GM18505 (cell line): ENCODE results near the gene NUP85.
"Not testable (repeated sequence)": the region's sequence is repeated elsewhere in the genome, so short reads cannot be mapped to it uniquely, and the experiment has no call there.

ENCODE experiments used
- ATAC-seq: cut with Tn5 transposase; IDR thresholded peaks from one replicate; pipeline ENCODE4 v1.9.1; 2021; ENCODE audit not compliant: unreplicated experiment
- POLR2A ChIP-seq: IDR thresholded peaks from 4 replicates; pipeline ENCODE4 v1.6.1; 2011; ENCODE audit warnings: borderline replicate concordance; ENCODE audit not compliant: insufficient read depth, insufficient read length; ENCODE audit errors: extremely low read depth

NUP85 gene

GRCh38 chr17:75205037-75205792 lies at the start of gene NUP85:
Gene NUP85, plus strand, starts transcription at chr17:75205679. Its CDS starts 83 bp downstream, at chr17:75205762.
- peak; percentile 71 for ATAC-seq
- TF ChIP-seq POLR2A = peak; percentile 88

- not testable (repeated sequence) for ATAC-seq
Observed at GRCh38 chr17:75158480-75158879, 47.0 kb upstream of the NUP85 start.

- ATAC-seq = no peak
- no peak for TF ChIP-seq POLR2A
Observed at GRCh38 chr17:75159196-75160031, 46.1 kb upstream of the NUP85 start.

GRCh38 chr17:75160211-75160610 lies 45.3 kb upstream of the NUP85 start:
- TF ChIP-seq POLR2A = no peak
- ATAC-seq = no peak

GRCh38 chr17:75163074-75163473 lies 42.4 kb upstream of the NUP85 start:
- ATAC-seq = no peak
- no peak for TF ChIP-seq POLR2A

- ATAC-seq = not testable (repeated sequence)
Observed at GRCh38 chr17:75164606-75165005, 40.9 kb upstream of the NUP85 start.

- ATAC-seq = no peak
- TF ChIP-seq POLR2A = no peak
Observed at GRCh38 chr17:75168998-75169397, 36.5 kb upstream of the NUP85 start.

- no peak for TF ChIP-seq POLR2A
Observed at GRCh38 chr17:75173526-75173925, 32.0 kb upstream of the NUP85 start.

GRCh38 chr17:75174996-75175395 lies 30.5 kb upstream of the NUP85 start:
- no peak for TF ChIP-seq POLR2A
- ATAC-seq = no peak

More at GRCh38 chr17:75173526-75173925, 32.0 kb upstream of the NUP85 start:
- ATAC-seq = no peak

- ATAC-seq = no peak
- no peak for TF ChIP-seq POLR2A
Observed at GRCh38 chr17:75176625-75177024, 28.9 kb upstream of the NUP85 start.

- TF ChIP-seq POLR2A = no peak
- no peak for ATAC-seq
Observed at GRCh38 chr17:75178453-75178852, 27.0 kb upstream of the NUP85 start.

GRCh38 chr17:75181110-75181509 lies 24.4 kb upstream of the NUP85 start:
- TF ChIP-seq POLR2A = no peak
- ATAC-seq = no peak

- ATAC-seq = no peak
- TF ChIP-seq POLR2A = no peak
Observed at GRCh38 chr17:75181608-75182318, 23.7 kb upstream of the NUP85 start.

GRCh38 chr17:75182319-75182568 lies 23.2 kb upstream of the NUP85 start:
- peak; percentile 25 for ATAC-seq

More at GRCh38 chr17:75182319-75182568, 23.2 kb upstream of the NUP85 start:
- no peak for TF ChIP-seq POLR2A
